ENCODE measurements around the gene TRPV3. TPM values are rescaled to one million over a fixed set of nuclear protein-coding genes. Genes with fewer than 3 reads are reported as not detected.
A peak's percentile ranks its signal among the peaks of the same experiment; 100 is the strongest.
"Not testable (repeated sequence)": the region's sequence is repeated elsewhere in the genome, so short reads cannot be mapped to it uniquely, and the experiment has no call there.

TRPV3 gene
- total RNA-seq (2014; rRNA removed; shearing (Covaris generic)): not detected in 2 replicates

- no peak for DNase-seq (ENCODE audit: low spot score)
Observed at GRCh38 chr17:3557768-3558583, at the start of gene TRPV3. Gene TRPV3 (minus strand): TSS chr17:3557812. CDS start chr17:3554850, 2,962 bp downstream.

GRCh38 chr17:3603870-3604259 is 46.3 kb upstream of the TRPV3 start:
- no peak for DNase-seq (ENCODE audit: low spot score)

DNA sequence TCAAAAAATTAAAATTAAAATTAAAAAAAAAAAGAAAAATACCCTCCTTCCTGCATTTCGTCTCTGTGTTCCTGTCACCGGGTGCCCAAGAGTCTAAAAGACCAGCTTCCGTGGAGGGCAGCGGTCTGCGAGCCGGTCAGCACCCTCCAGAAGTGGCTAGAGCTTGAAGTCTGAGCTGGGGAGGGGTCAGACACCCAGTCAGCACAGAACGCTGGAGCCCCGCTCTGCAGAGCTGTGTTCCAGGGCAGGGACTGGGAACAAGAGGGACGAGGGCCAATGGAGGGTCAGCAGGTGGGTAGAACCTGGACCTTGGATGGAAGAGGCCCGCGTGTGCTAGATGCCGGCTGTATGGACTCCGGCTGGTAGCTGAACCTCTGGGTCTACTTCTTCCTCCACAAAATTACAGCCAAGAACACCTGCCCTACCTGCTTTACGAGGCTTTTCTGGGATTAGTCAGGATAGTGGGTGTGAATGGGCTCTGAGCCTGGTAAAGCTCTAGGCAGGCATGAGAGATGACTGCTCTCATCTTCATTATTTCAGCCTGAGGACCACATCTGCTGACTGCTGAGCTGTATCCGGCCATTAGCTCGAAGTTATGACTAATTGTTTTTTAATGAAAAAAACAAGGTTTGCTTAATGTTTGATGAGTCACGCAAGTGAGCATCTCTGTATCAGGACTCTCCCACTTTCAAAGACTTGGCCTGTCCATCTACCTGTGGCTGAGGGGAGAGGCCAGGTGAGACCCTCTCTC is 45.7 kb upstream of the TRPV3 start:
- no peak for DNase-seq (ENCODE audit: low spot score)

- DNase-seq (ENCODE audit: low spot score): peak; percentile 21
Observed at GRCh38 chr17:3602499-3602898, 44.9 kb upstream of the TRPV3 start.

DNA sequence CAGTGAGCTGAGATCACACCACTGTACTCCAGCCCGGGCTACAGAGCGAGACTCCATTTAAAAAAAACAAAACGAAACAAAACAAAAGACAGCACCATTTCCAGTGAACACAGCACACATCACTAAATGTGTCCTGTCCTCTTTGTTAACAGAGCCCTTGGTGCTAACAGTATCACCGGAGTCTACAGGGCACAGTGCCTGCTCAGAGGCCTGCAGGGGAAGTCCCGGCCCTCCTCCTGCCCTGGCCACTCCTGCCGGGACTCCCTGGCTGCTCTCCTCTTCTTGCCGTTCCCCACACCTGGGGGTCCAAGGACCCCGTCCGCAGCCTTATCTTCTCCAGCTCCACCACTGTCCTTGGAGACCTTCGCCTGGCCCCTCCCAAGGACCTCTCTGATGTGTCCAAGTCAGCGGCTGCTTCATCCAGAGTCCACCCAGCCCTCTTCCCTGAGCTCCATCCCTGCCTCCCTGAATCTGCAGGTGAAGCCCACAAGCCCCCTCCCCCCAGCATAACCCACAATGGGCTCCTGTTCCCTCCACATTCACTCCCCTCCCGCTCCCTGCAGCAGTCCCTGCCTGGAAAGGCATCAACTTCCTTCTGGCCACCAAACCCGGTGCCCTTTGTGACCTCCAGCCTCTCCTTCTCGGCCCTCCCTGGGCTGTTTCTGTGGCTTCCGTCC is 43.1 kb upstream of the TRPV3 start:
- DNase-seq (ENCODE audit: low spot score): no peak

GRCh38 chr17:3598078-3598477 is 40.5 kb upstream of the TRPV3 start:
- no peak for DNase-seq (ENCODE audit: low spot score)

DNA sequence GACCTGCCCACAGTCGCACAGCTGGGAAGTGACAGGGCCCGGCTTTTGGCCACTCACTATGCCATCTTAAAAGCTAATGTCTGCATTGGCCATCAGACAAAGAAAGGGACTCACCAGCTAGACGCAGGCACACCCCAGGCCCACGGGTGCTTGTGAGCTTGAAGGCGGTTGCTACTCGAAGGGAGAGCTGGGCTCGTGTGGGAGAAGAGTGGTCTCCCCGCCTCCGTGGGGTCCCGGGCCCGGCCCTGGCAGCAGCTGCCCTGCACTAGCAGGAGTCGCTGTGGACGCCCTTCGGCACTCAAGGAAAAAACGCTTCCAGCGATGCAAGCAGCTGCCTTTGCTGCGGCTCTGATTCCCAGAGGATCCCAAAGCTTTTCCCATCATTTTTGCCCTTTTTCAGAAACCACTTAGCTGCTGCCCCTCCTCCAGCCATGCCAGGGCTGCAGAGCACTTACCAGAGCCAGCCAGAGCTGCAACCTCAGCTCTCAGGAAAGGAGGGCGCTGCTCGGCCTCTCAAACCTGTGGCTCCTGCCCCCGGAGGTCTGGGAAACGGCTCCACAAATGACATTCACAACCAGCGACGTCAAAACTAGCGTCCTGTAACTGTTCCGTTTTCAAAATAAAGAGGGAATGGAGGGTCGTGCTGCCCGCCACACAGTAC is 39.3 kb upstream of the TRPV3 start:
- no peak for DNase-seq (ENCODE audit: low spot score)

- DNase-seq (ENCODE audit: low spot score): no peak
Observed at GRCh38 chr17:3594976-3595375, 37.4 kb upstream of the TRPV3 start.

- DNase-seq (ENCODE audit: low spot score): no peak
Observed at GRCh38 chr17:3594051-3594800, 36.6 kb upstream of the TRPV3 start.

- DNase-seq (ENCODE audit: low spot score): no peak
Observed at GRCh38 chr17:3593384-3593783, 35.8 kb upstream of the TRPV3 start.

GRCh38 chr17:3592216-3592860 is 34.7 kb upstream of the TRPV3 start:
- DNase-seq (ENCODE audit: low spot score): no peak

DNA sequence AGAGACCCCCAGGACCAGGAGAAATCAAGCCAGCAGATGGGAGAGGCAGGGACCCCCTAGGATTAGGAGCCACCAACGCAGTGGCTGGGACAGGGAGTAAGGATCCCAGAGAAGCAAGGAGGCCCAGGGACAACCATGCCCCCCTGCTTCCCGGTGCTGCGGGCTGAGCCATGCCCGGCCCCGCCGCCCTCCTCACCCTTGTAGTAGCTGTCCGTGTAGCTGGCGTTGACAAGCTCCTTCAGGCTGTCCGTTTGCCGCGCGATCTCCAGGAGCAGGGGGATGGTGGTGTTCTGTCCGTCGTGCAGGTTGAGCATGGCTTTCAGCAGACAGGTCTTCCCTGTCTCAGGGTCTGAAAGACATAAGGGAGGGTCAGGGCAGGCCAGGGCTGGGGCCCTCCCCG is 33.2 kb upstream of the TRPV3 start:
- DNase-seq (ENCODE audit: low spot score): no peak

GRCh38 chr17:3590231-3590630 is 32.6 kb upstream of the TRPV3 start:
- no peak for DNase-seq (ENCODE audit: low spot score)

GRCh38 chr17:3589784-3590183 is 32.2 kb upstream of the TRPV3 start:
- no peak for DNase-seq (ENCODE audit: low spot score)

GRCh38 chr17:3585826-3586225 is 28.2 kb upstream of the TRPV3 start:
- no peak for DNase-seq (ENCODE audit: low spot score)

- DNase-seq (ENCODE audit: low spot score): no peak
Observed at GRCh38 chr17:3583456-3583855, 25.8 kb upstream of the TRPV3 start.

GRCh38 chr17:3582915-3583314 is 25.3 kb upstream of the TRPV3 start:
- no peak for DNase-seq (ENCODE audit: low spot score)

DNA sequence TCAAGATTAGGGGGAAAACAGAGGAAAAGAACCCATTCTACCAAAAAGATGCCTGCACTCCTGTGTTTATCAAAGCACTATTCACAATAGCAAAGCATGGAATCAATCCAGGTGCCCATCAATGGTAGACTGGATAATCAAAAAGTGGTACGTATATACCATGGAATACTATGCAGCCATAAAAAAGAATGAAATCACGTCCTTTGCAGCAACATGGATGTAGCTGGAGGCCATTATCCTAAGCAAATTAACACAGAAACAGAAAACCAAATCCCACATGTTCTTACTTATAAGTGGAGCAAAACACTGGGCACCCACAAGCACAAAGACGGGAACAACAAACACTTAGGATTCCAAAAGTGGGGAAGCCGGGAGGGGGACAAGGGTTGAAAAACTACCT is 21.1 kb upstream of the TRPV3 start:
- DNase-seq (ENCODE audit: low spot score): not testable (repeated sequence)

DNA sequence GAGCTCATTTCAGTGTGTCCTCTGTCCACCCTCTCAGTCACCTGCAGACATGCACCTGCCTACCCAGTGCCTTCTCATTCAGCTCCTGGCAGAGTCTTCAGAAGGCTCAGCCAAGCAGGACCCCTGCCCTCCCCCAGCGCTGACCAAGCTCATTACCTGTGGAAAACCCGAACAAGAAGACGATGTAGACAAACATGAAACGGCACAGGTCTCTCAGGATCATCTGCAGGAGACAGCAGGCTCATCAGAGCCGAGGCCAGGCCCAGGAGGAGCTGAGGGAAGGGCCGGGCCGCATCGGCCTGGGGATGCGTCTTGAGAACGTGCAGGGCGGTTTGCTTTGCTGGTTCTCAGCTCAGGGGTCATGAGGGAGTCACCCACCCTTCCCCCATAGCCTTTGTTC is 19.4 kb upstream of the TRPV3 start:
- no peak for DNase-seq (ENCODE audit: low spot score)

DNA sequence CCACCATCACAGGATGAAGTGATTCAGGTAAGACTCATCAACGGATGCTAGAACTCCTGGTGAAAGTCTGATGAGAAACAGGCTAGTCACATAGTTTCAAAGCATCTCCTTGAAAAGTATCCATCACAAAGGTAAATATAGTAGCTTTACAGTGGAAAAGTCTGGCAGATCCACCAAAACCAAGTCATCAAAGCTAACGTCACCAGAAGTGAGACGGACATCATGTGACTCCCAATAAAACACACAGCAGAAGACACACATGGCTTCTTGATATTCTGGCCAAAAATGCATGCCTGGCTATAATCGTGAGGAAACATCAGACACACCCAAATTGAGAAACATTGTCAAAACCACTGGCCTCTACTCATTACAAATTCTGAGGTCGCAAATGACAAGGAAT is 17.9 kb upstream of the TRPV3 start:
- DNase-seq (ENCODE audit: low spot score): no peak

DNA sequence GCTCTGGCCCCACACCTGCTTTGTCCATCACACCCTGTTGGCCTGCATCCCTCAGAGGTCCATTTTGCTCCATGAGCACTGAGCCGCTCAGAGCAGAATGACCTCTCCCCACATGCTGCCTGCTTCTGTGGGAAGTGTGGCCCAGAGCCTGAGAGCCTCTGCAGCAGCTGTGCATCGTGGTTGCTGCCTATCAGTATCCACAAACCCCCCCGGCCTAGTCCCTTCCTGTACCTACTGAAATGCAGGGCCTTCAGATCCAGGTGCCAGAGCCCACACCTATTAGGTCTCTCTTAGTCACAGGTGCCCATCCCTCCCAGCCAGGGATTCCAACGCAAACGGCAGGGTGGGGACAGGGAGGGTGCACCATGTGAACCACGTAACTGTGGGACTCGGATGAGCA is 16.6 kb upstream of the TRPV3 start:
- DNase-seq (ENCODE audit: low spot score): no peak

Data from H4 (cell line).